OCI-LY1 (cell line): ENCODE measurements around the gene OAF.
"Not testable (repeated sequence)": the region's sequence is repeated elsewhere in the genome, so short reads cannot be mapped to it uniquely, and the experiment has no call there.

Source experiments
- H2AFZ ChIP-seq: fragments of 200-600 bp; sonication (generic), shearing (Covaris generic); 2 replicates; pipeline ENCODE4 v1.6.0; 2014; ENCODE audit warnings: antibody characterized with exemption, mild to moderate bottlenecking, low read length
- H3F3A ChIP-seq: fragments of 200-600 bp; sonication (generic), shearing (Covaris generic); 2 replicates; pipeline ENCODE4 v1.6.0; 2014; ENCODE audit warnings: mild to moderate bottlenecking, antibody characterized with exemption, low read length, moderate library complexity; ENCODE audit not compliant: insufficient read depth
- H3K27ac ChIP-seq: fragments of 200-600 bp; sonication (generic); 2 replicates; pipeline ENCODE4 v1.5.1; 2014; ENCODE audit warnings: low read length, mixed run types, mild to moderate bottlenecking, low read depth; ENCODE audit not compliant: poor library complexity, severe bottlenecking
- H3K27me3 ChIP-seq: fragments of 200-600 bp; sonication (generic); 2 replicates; pipeline ENCODE4 v1.6.0; 2014; ENCODE audit warnings: antibody characterized with exemption, mild to moderate bottlenecking, low read length, moderate library complexity; ENCODE audit not compliant: insufficient read depth
- H3K36me3 ChIP-seq: fragments of 200-600 bp; sonication (generic); 2 replicates; pipeline ENCODE4 v1.6.1; 2014; ENCODE audit warnings: mild to moderate bottlenecking, antibody characterized with exemption, low read length, moderate library complexity, mixed read lengths; ENCODE audit not compliant: insufficient read depth
- H3K4me1 ChIP-seq: fragments of 200-600 bp; sonication (generic); 2 replicates; pipeline ENCODE4 v1.5.1; 2014; ENCODE audit warnings: mild to moderate bottlenecking, low read length, moderate library complexity; ENCODE audit not compliant: insufficient read depth, severe bottlenecking
- H3K4me2 ChIP-seq: fragments of 200-600 bp; sonication (generic), shearing (Covaris generic); 2 replicates; pipeline ENCODE4 v1.6.1; 2014; ENCODE audit warnings: low read length
- H3K4me3 ChIP-seq: fragments of 200-600 bp; sonication (generic); 2 replicates; pipeline ENCODE4 v1.5.1; 2014; ENCODE audit warnings: low read length, low read depth, mild to moderate bottlenecking, mixed read lengths; ENCODE audit not compliant: poor library complexity, severe bottlenecking
- H3K79me2 ChIP-seq: fragments of 200-600 bp; shearing (Covaris generic); 2 replicates; pipeline ENCODE4 v1.6.1; 2016; ENCODE audit warnings: mixed run types, low read length, mixed read lengths; ENCODE audit not compliant: insufficient read depth
- H3K9ac ChIP-seq: fragments of 200-600 bp; sonication (generic), shearing (Covaris generic); 2 replicates; pipeline ENCODE4 v1.6.1; 2014; ENCODE audit warnings: mild to moderate bottlenecking, low read length, mixed read lengths
- H3K9me2 ChIP-seq: fragments of 200-600 bp; sonication (generic), shearing (Covaris generic); 2 replicates; pipeline ENCODE4 v1.6.1; 2014; ENCODE audit warnings: low read depth, mild to moderate bottlenecking, low read length, mixed read lengths
- H3K9me3 ChIP-seq: fragments of 200-600 bp; shearing (Covaris generic); 2 replicates; pipeline ENCODE4 v1.6.1; 2014; ENCODE audit warnings: low read length, mixed read lengths
- H4K20me1 ChIP-seq: fragments of 200-600 bp; sonication (generic), shearing (Covaris generic); 2 replicates; pipeline ENCODE4 v1.6.0; 2016; ENCODE audit warnings: mild to moderate bottlenecking, low read length; ENCODE audit not compliant: insufficient read depth
- CTCF ChIP-seq: fragments of 200-600 bp; sonication (generic), shearing (Covaris generic); IDR thresholded peaks from 2 replicates; pipeline ENCODE4 v1.5.1; 2017; ENCODE audit warnings: mild to moderate bottlenecking, antibody characterized with exemption, low read length, moderate library complexity, mixed read lengths
- EZH2 ChIP-seq: fragments of 200-600 bp; sonication (generic), shearing (Covaris generic); IDR thresholded peaks from 2 replicates; pipeline ENCODE4 v1.8.0; 2017; ENCODE audit warnings: borderline replicate concordance, mixed run types, mild to moderate bottlenecking, antibody characterized with exemption, low read length, moderate library complexity, mixed read lengths

The OAF gene

GRCh38 chr11:120174866-120175265 is 36.0 kb upstream of the OAF start:
- Histone ChIP-seq H3K4me1 (no peaks in the 10 kb centered on the region), H3K79me2 (no peaks in the 10 kb centered on the region), H3K4me2 (no peak overlapping the region), H3K4me3 (no peak overlapping the region), H3K9me3 (no peaks in the 10 kb centered on the region), H3K9me2 (no peaks in the 10 kb centered on the region), H3K9ac (no peak overlapping the region), H3K27me3 (no peaks in the 10 kb centered on the region), H3K36me3 (no peaks in the 10 kb centered on the region), H4K20me1 (no peaks in the 10 kb centered on the region), H3K27ac (no peak overlapping the region), H2AFZ (no peak overlapping the region), H3F3A (no peaks in the 10 kb centered on the region)
- TF ChIP-seq EZH2 (no peak), CTCF (no peak)

- H3F3A ChIP-seq, result no peaks in the 10 kb centered on the region
- no peak overlapping the region for H3K4me2 ChIP-seq
- H3K4me3 ChIP-seq, result no peak overlapping the region
- no peaks in the 10 kb centered on the region for H3K36me3 ChIP-seq
- TF ChIP-seq CTCF (no peak), EZH2 (no peak)
- no peak overlapping the region for H2AFZ ChIP-seq
- H3K79me2 ChIP-seq, result no peaks in the 10 kb centered on the region
- H3K27me3 ChIP-seq, result no peaks in the 10 kb centered on the region
- no peak overlapping the region for H3K27ac ChIP-seq
- H4K20me1 ChIP-seq, result no peaks in the 10 kb centered on the region
- no peaks in the 10 kb centered on the region for H3K9me3 ChIP-seq
- no peaks in the 10 kb centered on the region for H3K9me2 ChIP-seq
- no peak overlapping the region for H3K9ac ChIP-seq
- H3K4me1 ChIP-seq, result no peaks in the 10 kb centered on the region
Observed at GRCh38 chr11:120178561-120179056, 32.2 kb upstream of the OAF start.

DNA sequence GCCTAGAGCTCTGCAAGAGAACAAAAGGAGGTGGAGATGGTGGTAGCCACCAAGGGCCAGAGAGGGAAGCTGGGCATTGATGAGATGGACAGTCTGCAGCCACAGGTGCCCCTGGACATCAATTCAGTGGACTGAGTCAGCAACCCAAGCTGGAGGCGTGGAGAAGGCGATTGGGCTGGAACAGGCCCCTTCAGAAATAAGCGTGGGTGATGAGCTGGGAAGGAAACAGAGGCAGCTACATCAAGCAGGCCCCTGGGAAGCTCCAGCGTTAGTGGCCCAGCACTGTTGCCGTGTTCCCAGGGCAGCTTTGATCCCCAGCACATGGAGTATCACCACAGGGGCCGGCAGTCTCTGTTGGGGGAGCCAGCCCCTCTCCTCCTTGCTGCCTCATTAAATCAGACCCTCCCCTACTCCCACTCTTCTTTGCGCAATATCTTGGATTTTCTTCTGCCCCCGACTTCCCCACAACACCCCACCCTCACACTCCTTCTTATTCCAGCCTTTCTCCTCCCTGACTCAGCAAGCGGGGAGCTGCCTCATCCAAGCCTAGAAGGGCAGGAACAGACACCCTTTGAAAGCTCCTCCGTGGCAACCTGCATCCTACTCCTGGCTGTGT is 31.7 kb upstream of the OAF start:
- no peaks in the 10 kb centered on the region for H3K9me2 ChIP-seq
- TF ChIP-seq CTCF (no peak), EZH2 (no peak)
- no peak overlapping the region for H3K4me2 ChIP-seq
- H3K27me3 ChIP-seq, result no peaks in the 10 kb centered on the region
- no peaks in the 10 kb centered on the region for H3K9me3 ChIP-seq
- no peaks in the 10 kb centered on the region for H3F3A ChIP-seq
- no peaks in the 10 kb centered on the region for H3K36me3 ChIP-seq
- H3K27ac ChIP-seq, result no peak overlapping the region
- H3K4me1 ChIP-seq, result no peaks in the 10 kb centered on the region
- H4K20me1 ChIP-seq, result no peaks in the 10 kb centered on the region
- H2AFZ ChIP-seq, result no peak overlapping the region
- no peak overlapping the region for H3K9ac ChIP-seq
- H3K4me3 ChIP-seq, result no peak overlapping the region
- H3K79me2 ChIP-seq, result no peaks in the 10 kb centered on the region

- not testable (repeated sequence) for H3K9me3 ChIP-seq, H3F3A ChIP-seq, H3K9me2 ChIP-seq, H4K20me1 ChIP-seq, H3K27ac ChIP-seq, H3K27me3 ChIP-seq, H3K4me3 ChIP-seq, H3K9ac ChIP-seq, H3K79me2 ChIP-seq, H3K36me3 ChIP-seq, H2AFZ ChIP-seq, H3K4me2 ChIP-seq, H3K4me1 ChIP-seq
Observed at GRCh38 chr11:120180063-120180462, 30.8 kb upstream of the OAF start.
